ENCODE results near the gene HIRA.

- no peak for TF ChIP-seq CTCF (IDR thresholded peaks at IDR 0.05)
- no peak for TF ChIP-seq POLR2A (IDR thresholded peaks at IDR 0.05)
- TF ChIP-seq POLR2AphosphoS5 (IDR thresholded peaks at IDR 0.05), result no peak
Observed at GRCh38 chr22:19466126-19466716, 34.7 kb upstream of the HIRA start.

Data from transverse colon (tissue), 4 donors.